GM18951 (cell line): Measurements from ENCODE around the gene GRK5.
"Not testable (repeated sequence)": the region's sequence is repeated elsewhere in the genome, so short reads cannot be mapped to it uniquely, and the experiment has no call there.

ENCODE experiments used
- POLR2A ChIP-seq: IDR thresholded peaks from 4 replicates; pipeline ENCODE4 v1.6.1; 2011; ENCODE audit warnings: mild to moderate bottlenecking; ENCODE audit not compliant: insufficient read length, insufficient read depth; ENCODE audit errors: extremely low read depth
- in situ Hi-C: fragments of 300-500 bp; cut with MboI; formaldehyde crosslinking; loops from one replicate; pipeline ENCODE4 v1.12.0; 2022; ENCODE audit warnings: low sequenced_read_pairs, mixed read lengths, inconsistent platforms; ENCODE audit not compliant: unreplicated experiment

GRK5 gene

DNA sequence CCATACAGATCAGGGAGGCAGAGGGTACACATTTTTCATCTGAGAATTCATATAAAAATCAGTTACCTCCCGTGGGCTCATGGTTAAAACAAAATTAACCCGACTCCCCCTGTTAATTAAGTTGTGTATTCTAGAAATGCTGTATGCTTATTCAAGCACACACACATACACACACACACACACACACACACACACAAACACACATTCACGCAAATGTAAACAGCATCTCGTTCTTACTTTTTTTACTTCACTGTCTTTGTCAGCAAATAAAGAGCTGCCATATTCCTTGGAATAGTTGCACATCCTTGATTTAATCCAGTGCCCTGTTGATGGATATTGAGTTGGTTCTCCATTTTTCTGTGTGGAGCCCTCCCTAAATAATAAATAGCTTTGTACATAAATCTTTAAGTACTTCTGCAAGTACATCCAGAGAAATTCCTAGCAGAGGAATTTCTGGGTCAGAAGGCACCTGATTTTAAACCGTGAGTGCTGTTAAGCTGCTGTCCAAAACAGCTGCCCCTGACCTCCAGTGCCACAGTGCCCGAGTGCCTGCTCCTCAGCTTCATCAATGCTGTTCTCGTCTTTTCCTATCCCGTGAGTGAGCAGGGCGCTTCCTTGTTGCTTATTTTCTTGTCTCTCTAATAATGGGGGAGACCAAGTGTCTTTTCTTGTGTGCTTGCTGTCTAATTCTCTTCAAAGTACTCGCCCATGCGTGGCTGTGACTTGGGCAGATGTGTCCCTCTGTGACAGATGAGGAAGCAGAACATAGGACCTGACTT lies 217.9 kb downstream of the GRK5 start:
- no peak for TF ChIP-seq POLR2A
- in situ Hi-C loops: no loop called here

DNA sequence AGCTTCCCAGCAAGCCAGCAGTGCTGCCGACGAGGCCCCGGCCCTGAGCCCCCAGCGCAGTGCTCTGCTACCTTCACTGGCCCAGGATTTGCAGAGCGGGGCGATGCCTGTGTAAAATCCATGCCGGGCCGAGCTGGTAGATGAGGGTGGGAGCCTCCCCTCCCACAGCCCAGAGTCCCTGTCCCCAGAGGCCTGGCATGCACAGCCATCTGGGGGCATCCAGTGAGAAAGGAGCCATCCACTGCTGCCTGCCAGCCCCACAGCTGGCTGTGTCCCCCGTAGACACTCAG lies 218.5 kb downstream of the GRK5 start:
- no peak for TF ChIP-seq POLR2A
- in situ Hi-C loops: no loop called here

DNA sequence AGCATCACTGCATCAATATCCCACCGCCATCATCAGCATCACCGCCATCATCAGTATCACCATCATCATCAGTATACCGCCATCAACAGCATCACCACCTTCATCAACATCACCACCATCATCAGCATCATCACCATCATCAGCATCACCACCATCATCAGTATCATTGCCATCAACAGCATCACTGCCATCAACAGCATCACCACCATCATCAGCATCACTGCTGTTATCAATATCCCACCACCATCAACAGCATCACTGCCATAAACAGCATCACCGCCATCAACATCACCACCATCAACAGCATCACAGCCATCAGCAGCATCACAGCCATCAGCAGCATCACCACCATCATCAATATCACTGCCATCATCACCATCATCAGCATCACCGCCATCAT lies 219.3 kb downstream of the GRK5 start:
- no peak for TF ChIP-seq POLR2A
- in situ Hi-C loops: no loop called here

GRCh38 chr10:119427263-119427864 lies 220.0 kb downstream of the GRK5 start:
- TF ChIP-seq POLR2A: no peak
- in situ Hi-C loops: no loop called here

DNA sequence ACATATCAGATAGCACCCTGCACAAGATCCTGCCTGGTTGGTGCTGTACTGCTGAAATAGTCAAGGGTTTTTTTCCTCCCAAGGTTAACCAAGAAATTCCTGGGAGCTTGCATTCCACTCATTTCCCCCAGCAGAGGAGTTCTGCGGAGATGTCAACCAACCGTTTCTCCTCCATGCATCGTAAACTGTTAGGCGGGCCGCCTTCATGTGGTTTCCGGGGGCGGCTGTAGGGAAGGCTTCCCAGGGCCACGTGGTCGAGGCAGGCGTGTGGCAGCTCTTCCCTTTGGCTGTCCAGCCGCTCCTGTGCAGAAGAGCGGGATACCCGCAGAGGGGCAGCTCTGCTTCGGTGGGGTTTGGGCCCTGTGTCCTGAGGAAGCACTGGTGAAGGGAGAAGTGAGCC lies 221.4 kb downstream of the GRK5 start:
- no peak for TF ChIP-seq POLR2A
- in situ Hi-C loops: no loop called here

DNA sequence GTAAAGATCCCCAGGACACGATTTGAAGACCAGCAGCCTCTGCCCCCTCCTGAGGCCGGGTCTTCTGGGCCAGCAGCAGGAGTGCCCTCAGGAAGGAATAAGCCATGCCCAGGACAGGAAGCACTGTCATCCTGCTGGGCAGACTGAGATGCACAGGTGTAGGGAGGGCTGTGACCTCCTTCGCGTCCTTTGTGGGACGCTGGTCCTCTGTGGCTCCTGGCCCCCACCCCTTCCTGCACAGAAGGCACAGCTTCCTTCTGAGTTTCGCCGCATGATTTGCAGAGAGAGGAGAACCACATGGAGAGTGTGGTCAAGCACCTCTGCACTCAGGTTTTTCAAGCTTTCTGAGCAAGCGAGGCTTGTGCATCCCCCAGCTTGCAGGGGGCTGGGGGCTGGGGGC lies 222.4 kb downstream of the GRK5 start:
- in situ Hi-C loops: no loop called here
- TF ChIP-seq POLR2A: no peak

DNA sequence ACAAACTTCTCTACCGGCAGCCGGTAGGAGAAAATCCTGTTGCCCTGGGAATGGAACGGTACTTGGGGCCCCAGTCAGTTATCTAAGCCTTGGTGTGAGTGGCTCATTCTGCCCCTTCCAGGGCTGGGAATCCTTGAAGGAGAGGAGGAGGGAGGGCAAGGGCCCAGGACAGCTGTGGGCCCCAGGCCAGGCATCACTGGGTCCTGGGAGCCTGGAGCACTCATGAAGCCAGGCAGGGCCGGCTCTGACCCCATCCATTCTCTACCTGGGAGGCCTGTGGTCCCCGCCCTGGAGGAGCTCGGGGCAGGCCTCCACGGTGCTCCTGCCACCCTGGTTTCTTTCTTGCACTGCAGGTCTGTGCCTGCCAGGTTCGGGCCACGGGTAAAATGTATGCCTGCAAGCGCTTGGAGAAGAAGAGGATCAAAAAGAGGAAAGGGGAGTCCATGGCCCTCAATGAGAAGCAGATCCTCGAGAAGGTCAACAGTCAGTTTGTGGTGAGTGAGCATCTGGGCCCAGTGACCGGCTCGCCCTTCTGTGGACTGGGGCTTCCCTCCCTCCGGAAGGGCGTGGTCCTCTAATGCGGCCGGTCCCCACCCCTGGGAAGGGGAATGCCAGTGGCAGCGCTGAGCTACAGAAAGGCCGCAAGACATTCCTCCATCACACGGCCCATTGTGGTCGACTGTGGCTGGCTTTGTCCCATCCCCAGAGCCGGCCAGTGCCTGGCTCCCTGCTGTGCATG lies 223.8 kb downstream of the GRK5 start:
- in situ Hi-C loops: no loop called here

GRCh38 chr10:119431773-119432135 lies 224.4 kb downstream of the GRK5 start:
- no peak for TF ChIP-seq POLR2A
- in situ Hi-C loops: no loop called here

More for the DNA sequence above, 223.8 kb downstream of the GRK5 start:
- no peak for TF ChIP-seq POLR2A

GRCh38 chr10:119434942-119435341 lies 227.6 kb downstream of the GRK5 start:
- in situ Hi-C loops: not testable (repeated sequence)

- TF ChIP-seq POLR2A: no peak
- in situ Hi-C loops: no loop called here
Measured at GRCh38 chr10:119438717-119439116, 231.3 kb downstream of the GRK5 start.

- in situ Hi-C loops: no loop called here
Measured at GRCh38 chr10:119439922-119440321, 232.6 kb downstream of the GRK5 start.

DNA sequence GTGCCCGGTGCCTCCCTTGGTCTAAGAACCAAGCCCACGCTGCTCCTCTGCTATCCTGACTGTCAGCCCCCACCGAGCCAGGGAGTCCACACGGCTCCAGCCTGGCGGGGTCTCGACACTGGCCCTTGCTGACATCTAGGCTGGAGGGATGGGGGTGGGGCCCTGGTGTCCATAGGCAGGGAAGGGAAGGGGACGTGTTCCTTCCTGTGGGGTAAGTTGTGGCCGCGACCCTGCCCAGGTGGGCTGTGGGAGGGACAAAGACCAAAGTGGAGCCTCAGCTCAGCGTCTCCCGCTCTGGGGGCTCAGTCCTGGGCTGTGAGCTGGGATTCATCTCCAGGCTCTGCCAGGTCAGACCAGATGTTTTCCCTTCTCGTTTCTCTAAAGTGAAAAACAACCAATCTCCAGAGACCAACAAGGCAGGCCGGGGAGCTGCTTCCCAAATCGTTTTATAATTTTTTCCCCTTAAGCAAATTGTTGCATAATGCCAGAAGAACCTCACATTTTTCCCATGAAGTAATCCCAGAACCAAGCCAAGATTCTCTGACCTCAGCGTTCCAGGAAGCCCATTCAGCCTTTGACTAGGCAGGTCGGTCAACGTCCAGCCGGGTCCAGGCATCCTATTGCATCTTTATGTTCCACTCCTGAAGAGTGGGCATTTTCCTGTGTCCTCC lies 233.9 kb downstream of the GRK5 start:
- in situ Hi-C loops: no loop called here
- TF ChIP-seq POLR2A: no peak

More at GRCh38 chr10:119439922-119440321, 232.6 kb downstream of the GRK5 start:
- no peak for TF ChIP-seq POLR2A

GRCh38 chr10:119441921-119442757 lies 234.8 kb downstream of the GRK5 start:
- in situ Hi-C loops: no loop called here

More at GRCh38 chr10:119441921-119442757, 234.8 kb downstream of the GRK5 start:
- TF ChIP-seq POLR2A: no peak
